HG03025 (cell line): ENCODE data around the gene TRIM43B.
"Not testable (repeated sequence)": the region's sequence is repeated elsewhere in the genome, so short reads cannot be mapped to it uniquely, and the experiment has no call there.

Experiments used
- ATAC-seq: cut with Tn5 transposase; IDR thresholded peaks from one replicate; pipeline ENCODE4 v1.9.1; 2021; ENCODE audit warnings: mild to moderate bottlenecking, moderate library complexity; ENCODE audit not compliant: unreplicated experiment, low FRiP score

TRIM43B gene

GRCh38 chr2:95484654-95485053 lies at the start of gene TRIM43B:
Gene TRIM43B, minus strand, starts transcription at chr2:95484754. Its CDS starts 2,040 bp downstream, at chr2:95482714.
- ATAC-seq, result not testable (repeated sequence)

GRCh38 chr2:95531254-95531771 lies 46.8 kb upstream of the TRIM43B start:
- ATAC-seq, result no peak

- peak; percentile 47 for ATAC-seq
These were observed 46.2 kb upstream of the TRIM43B start for GRCh38 chr2:95530734-95531133.

- ATAC-seq, result peak; percentile 65
These were observed 42.1 kb upstream of the TRIM43B start for GRCh38 chr2:95526360-95527341.

- ATAC-seq, result no peak
These were observed 40.9 kb upstream of the TRIM43B start for GRCh38 chr2:95525294-95526035.

GRCh38 chr2:95524195-95524594 lies 39.6 kb upstream of the TRIM43B start:
- no peak for ATAC-seq

GRCh38 chr2:95514718-95515117 lies 30.2 kb upstream of the TRIM43B start:
- ATAC-seq, result no peak

- not testable (repeated sequence) for ATAC-seq
These were observed 29.7 kb upstream of the TRIM43B start for GRCh38 chr2:95514226-95514625.

GRCh38 chr2:95509408-95509807 lies 24.9 kb upstream of the TRIM43B start:
- ATAC-seq, result no peak

- ATAC-seq, result no peak
These were observed 20.7 kb upstream of the TRIM43B start for GRCh38 chr2:95505222-95505621.

- ATAC-seq, result no peak
These were observed 16.3 kb upstream of the TRIM43B start for GRCh38 chr2:95500854-95501253.

GRCh38 chr2:95492076-95492475 lies 7.5 kb upstream of the TRIM43B start:
- ATAC-seq, result not testable (repeated sequence)

- ATAC-seq, result not testable (repeated sequence)
These were observed 9.5 kb downstream of the TRIM43B start for GRCh38 chr2:95475025-95475424.

- not testable (repeated sequence) for ATAC-seq
These were observed 16.6 kb downstream of the TRIM43B start for GRCh38 chr2:95467984-95468383.

- ATAC-seq, result not testable (repeated sequence)
These were observed 18.0 kb downstream of the TRIM43B start for GRCh38 chr2:95466572-95466971.

- ATAC-seq, result not testable (repeated sequence)
These were observed 21.3 kb downstream of the TRIM43B start for GRCh38 chr2:95463292-95463691.

- not testable (repeated sequence) for ATAC-seq
These were observed 39.2 kb downstream of the TRIM43B start for GRCh38 chr2:95445317-95445716.

- ATAC-seq, result not testable (repeated sequence)
These were observed 42.0 kb downstream of the TRIM43B start for GRCh38 chr2:95442474-95443099.

- not testable (repeated sequence) for ATAC-seq
These were observed 48.7 kb downstream of the TRIM43B start for GRCh38 chr2:95435872-95436209.

- not testable (repeated sequence) for ATAC-seq
These were observed 49.2 kb downstream of the TRIM43B start for GRCh38 chr2:95435162-95435871.
